Stimulated activated naive B cell treated with anti-CD40 and anti-IgM and Interleukin-4, amounts not matched to agents 10 μg/mL and 1 μg/mL and 100 μg/mL, for 72 hours (primary cell): ENCODE results near the gene SORT1.

Source experiments
- ATAC-seq, 2 donors: fragments of 150-1000 bp; cut with Tn5 transposase; replicated peaks; 2 replicates each; pipeline ENCODE4 v1.10.0; 2021; ENCODE audit warnings: moderate library complexity in 1 of 2
- DNase-seq: peaks from one replicate; pipeline ENCODE4 v3.0.0; 2021
- H3K27ac Mint-ChIP-seq: one replicate; pipeline ENCODE4 v1.8.0; 2022; ENCODE audit warnings: mild to moderate bottlenecking, mixed read lengths
- H3K27me3 Mint-ChIP-seq, 2 donors: one replicate each; pipeline ENCODE4 v1.8.0; 2022; ENCODE audit warnings: mixed read lengths in 2 of 2
- H3K36me3 Mint-ChIP-seq, 2 donors: one replicate each; pipeline ENCODE4 v1.8.0; 2022; ENCODE audit warnings: mixed read lengths in 2 of 2, mild to moderate bottlenecking in 1 of 2
- H3K4me1 Mint-ChIP-seq, 2 donors: one replicate each; pipeline ENCODE4 v1.8.0; 2022; ENCODE audit warnings: mixed read lengths in 2 of 2, mild to moderate bottlenecking in 1 of 2
- H3K4me3 Mint-ChIP-seq, 2 donors: one replicate each; pipeline ENCODE4 v1.8.0; 2022; ENCODE audit warnings: mild to moderate bottlenecking in 2 of 2, mixed read lengths in 2 of 2, moderate library complexity in 1 of 2
- H3K9me3 Mint-ChIP-seq, 2 donors: one replicate each; pipeline ENCODE4 v1.8.0; 2022; ENCODE audit warnings: mixed read lengths in 2 of 2, mild to moderate bottlenecking in 1 of 2

The SORT1 gene

DNA sequence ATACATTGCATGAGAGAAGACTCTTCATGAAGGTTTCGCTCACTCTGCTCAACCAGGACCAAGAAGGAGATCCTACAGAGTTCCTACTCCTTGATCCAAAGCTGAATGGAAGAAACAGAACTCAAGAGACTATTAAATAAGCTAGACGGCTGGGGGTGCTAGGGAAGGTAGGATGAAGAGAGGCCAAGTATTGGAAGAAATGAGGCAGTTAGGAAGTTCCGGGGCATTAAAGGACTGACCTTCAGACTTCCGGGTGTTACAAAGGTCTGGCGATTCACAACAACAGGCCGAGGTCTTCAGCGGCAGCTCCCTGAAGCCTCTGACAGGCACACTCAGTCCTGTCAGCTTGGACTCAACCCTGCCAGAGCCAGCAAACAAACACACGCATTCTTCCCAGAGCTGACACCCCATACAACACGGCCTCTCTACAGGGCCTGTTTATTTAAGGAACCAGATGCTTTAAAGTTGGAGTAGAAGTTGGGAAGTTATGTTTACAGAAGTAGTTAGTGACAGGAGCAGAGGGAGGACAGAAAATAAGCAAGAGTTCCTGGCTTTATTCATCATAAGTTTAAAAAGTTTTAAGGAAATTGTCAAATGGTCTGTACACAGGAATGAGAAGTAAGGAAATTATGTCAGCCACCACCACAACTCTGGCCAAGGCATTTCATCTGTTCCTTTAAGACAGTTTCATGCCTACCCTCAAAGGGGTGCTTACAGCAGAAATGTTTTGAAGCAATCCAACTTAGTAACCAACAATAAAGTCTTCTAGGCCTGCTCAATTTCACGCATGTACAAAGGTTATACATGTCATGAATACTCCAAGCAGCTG is 4.7 kb downstream of the SORT1 start:
- Mint-ChIP-seq H3K4me1 (peaks cover 40 to 62% of the 10 kb centered on the region in 2 donors), H3K27ac (no peak overlapping the region), H3K4me3 (no peak overlapping the region), H3K9me3 (no peaks in the 10 kb centered on the region), H3K36me3 (peaks cover 0 to 3% of the 10 kb centered on the region in 2 donors), H3K27me3 (peaks cover 52 to 70% of the 10 kb centered on the region in 2 donors)
- ATAC-seq (no peak), DNase-seq (no peak)

DNA sequence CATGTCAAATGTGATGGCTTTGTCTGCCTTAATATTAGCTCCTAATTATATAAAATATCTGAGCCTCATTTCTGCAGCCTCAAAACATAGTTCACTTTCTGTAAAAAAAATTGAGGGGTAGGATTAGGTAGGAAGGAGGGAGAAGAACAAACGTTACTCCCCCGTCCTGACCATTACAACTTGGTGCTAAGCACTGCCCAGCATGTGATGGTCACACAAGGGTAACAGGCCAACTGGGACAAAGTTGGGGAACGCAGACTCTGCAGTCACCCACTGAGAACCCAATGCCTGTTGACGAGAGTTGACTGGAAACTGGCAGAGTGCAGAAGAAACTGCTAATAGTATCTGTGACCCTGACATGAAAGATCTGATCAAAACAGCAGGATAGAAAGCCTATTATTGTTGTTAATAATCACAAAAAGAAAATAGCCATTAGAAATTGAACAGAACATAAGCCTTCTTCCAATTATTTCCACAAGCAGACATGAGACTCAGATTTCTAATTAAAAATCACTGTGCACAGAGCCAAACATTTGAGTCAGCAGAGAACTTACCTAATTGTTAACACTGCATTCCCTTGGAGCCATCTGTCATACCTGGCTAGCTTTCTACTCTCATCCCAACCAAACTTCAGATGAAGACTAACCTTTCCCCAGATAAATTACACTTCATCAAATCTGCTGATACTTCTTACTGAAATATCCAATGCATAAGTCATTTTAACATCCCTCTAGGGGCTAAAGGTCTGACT is 5.5 kb downstream of the SORT1 start:
- DNase-seq (no peak), ATAC-seq (peak; percentile 10 to 15)
- Mint-ChIP-seq H3K27me3 (peaks cover 56 to 73% of the 10 kb centered on the region in 2 donors), H3K4me1 (peaks cover 38 to 59% of the 10 kb centered on the region in 2 donors), H3K36me3 (peaks cover 0 to 3% of the 10 kb centered on the region in 2 donors), H3K4me3 (no peak overlapping the region), H3K9me3 (no peaks in the 10 kb centered on the region), H3K27ac (no peak overlapping the region)

DNA sequence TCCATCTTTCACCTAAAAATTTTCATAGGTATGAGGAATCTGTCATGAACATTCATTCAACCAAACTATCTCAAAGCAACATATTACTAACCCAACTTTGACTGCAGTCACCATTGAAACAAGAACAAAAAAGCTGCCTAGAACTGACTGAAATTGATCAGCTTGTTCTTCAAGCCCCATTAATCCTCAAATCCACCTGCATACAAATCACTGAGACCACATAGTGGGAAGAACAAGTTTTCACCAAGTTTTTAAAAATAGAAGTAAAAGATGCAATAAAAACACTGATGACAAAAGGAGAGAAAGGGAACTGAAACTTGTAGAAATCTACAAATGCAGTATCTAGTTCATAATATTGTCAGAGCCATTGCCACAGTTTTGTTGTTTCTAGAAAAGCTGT is 6.1 kb downstream of the SORT1 start:
- H3K4me3 Mint-ChIP-seq: peak overlapping the region in 1 of 2 donors; percentile 33
- peaks cover 56 to 71% of the 10 kb centered on the region in 2 donors for H3K27me3 Mint-ChIP-seq
- peak overlapping the region; percentile 47 for H3K27ac Mint-ChIP-seq
- ATAC-seq: peak; percentile 86 to 90
- no peak for DNase-seq
- peaks cover 33 to 54% of the 10 kb centered on the region in 2 donors for H3K4me1 Mint-ChIP-seq
- peaks cover 0 to 3% of the 10 kb centered on the region in 2 donors for H3K36me3 Mint-ChIP-seq
- H3K9me3 Mint-ChIP-seq: no peaks in the 10 kb centered on the region

DNA sequence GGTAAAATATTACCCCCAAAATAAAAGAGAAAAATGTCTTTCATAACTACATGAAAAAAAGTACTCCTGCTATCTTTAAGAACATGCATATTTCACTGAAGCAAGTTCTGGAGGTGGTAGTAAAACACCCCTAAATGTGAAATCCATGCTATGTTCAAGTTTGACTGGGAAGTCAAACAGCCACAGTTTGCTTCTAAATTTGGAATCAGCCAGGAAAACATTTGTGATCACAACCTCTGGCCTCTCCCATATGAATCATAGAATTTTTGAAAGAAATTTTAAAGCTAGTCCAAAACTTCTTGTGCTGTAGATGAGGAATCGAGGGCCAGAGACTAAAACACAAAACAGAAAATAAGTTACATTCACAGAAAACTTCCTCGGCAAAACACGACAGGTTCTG is 6.6 kb downstream of the SORT1 start:
- no peak for DNase-seq
- H3K4me1 Mint-ChIP-seq: peaks cover 30 to 49% of the 10 kb centered on the region in 2 donors
- peaks cover 55 to 71% of the 10 kb centered on the region in 2 donors for H3K27me3 Mint-ChIP-seq
- peaks cover 0 to 3% of the 10 kb centered on the region in 2 donors for H3K36me3 Mint-ChIP-seq
- no peaks in the 10 kb centered on the region for H3K9me3 Mint-ChIP-seq
- no peak overlapping the region for H3K27ac Mint-ChIP-seq
- ATAC-seq: no peak
- no peak overlapping the region for H3K4me3 Mint-ChIP-seq

DNA sequence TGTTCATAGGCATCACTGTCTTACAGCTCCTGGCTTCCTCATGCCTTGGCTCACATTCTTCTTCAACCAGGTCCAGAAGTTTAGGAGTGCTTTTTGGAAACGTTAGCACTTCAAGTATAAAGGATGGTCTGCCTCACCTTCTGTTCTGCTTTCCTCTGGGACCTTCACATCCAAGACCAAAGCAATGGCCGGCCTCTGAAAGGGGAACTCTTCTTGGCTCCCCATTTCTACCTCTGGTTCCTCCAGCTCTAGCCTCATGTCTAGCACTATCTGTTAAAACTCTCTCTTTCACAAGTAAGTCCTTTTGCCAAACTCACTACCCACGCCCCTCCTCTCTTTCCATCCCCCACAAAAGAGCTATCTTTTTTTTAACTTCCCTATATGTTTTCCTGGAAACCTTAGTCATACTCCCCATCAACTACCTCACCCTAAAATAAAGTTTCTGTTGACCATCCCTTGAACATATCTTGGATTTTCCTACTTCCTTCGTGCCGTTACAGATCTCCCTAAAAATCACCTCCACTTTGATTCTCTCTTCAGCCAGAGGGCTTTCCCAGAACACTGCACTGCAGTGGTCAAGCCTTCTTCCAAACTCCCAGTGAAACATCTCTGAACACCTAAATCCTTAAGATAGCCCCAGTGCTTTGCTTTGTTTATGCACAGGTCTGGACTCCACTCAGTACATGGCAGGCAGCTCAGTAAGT is 7.9 kb downstream of the SORT1 start:
- peaks cover 51 to 62% of the 10 kb centered on the region in 2 donors for H3K27me3 Mint-ChIP-seq
- DNase-seq (no peak), ATAC-seq (no peak)
- H3K27ac Mint-ChIP-seq: no peak overlapping the region
- peak overlapping the region in 1 of 2 donors; percentile 1 for H3K4me3 Mint-ChIP-seq
- H3K4me1 Mint-ChIP-seq: peaks cover 29 to 45% of the 10 kb centered on the region in 2 donors
- peaks cover 0 to 3% of the 10 kb centered on the region in 2 donors for H3K36me3 Mint-ChIP-seq
- no peaks in the 10 kb centered on the region for H3K9me3 Mint-ChIP-seq

DNA sequence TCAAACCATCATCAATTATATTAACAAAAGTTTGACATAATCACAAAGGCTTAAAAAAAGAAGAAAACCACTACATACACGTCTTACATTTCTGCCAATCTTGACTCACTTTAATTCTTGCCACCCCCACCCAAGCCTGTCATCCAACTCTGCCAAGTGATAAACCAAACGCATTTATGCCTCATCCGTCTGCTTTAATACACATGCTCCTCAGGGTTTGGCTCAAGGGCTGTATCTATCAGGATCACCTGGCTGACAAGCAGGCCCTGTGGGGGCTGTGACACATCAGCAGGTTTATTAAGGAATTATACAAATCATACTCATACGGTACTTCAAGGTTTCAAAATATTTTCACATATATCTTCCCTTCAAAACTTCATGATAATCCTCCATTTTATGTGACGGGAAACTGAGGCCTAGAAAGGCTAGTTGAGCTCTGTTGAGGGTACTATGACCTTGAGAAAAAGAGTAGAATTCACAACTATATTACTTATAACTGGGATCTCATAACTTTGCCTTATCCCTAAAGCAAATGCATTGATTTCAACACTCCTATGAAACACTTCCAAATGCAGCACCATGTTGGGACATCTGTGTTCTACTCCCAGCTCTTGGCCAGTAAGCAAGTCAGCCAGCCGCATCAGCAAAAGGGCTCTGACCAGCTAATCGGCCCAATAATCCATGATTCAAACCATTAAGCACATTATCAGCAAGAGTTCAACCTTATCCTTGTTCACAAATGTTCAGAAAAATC is 8.7 kb downstream of the SORT1 start:
- Mint-ChIP-seq H3K4me3 (no peak overlapping the region), H3K9me3 (no peaks in the 10 kb centered on the region), H3K36me3 (peaks cover 0 to 3% of the 10 kb centered on the region in 2 donors), H3K27ac (no peak overlapping the region), H3K27me3 (peaks cover 58 to 62% of the 10 kb centered on the region in 2 donors), H3K4me1 (peaks cover 29 to 45% of the 10 kb centered on the region in 2 donors)
- DNase-seq (no peak), ATAC-seq (no peak)

DNA sequence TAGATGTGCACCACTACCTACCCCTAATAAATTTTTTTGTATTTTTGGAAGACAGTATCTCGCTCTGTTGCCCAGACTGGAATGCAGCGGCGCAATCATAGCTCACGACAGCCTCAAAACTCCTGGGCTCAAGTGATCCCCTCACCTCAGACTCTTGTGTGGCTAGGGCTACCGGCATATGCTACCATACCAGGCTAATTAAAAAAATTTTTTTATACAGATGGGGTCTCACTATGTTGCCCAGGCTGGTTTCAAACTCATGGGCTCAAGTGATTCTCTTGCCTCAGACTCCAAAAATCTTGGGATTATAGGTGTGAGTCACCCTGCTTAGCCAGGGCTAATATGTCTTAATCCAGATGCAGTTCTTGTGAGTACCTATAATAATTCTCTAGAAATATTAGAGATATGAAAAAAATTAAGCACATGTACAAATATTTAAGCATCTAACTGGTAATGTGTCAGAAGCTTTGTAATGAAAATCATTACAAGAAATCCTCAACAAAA is 9.5 kb downstream of the SORT1 start:
- Mint-ChIP-seq H3K9me3 (no peaks in the 10 kb centered on the region), H3K27ac (no peak overlapping the region), H3K27me3 (peaks cover 57 to 60% of the 10 kb centered on the region in 2 donors), H3K4me1 (peaks cover 30 to 43% of the 10 kb centered on the region in 2 donors), H3K4me3 (no peak overlapping the region), H3K36me3 (peaks cover 0 to 3% of the 10 kb centered on the region in 2 donors)
- ATAC-seq (no peak), DNase-seq (no peak)

DNA sequence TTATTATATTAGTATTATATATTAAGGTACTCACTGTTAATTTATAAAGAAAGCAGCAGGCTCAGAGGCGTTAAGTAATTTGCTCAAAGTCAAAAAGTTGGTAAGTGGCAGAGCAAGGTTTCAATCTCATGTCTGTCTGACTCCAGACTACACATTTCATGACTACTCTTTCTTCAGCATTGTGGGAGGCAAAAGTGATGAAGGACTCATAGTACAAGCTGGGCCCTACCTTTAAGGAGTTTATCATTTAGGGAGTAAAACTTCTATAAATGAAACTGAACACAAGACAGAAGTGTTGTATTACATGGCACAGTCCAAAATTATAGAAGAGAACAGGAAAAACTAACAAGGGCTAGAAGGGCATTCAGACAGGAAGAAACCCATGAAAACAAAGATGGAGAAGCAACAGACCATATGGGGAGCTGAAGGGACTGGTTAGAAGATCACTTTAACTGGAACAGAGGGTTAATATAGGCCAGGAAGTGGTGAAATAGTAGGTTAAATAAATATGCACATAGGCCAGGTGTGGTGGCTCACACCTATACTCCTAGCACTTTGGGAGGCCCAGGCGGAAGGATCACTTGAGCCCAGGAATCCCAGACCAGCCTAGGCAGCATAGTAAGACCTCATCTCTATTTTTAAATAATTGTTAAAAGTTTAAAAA is 11.5 kb downstream of the SORT1 start:
- ATAC-seq (no peak), DNase-seq (no peak)
- peaks cover 15 to 22% of the 10 kb centered on the region in 2 donors for H3K4me1 Mint-ChIP-seq
- H3K27ac Mint-ChIP-seq: no peak overlapping the region
- no peaks in the 10 kb centered on the region for H3K9me3 Mint-ChIP-seq
- H3K36me3 Mint-ChIP-seq: peaks cover 0 to 3% of the 10 kb centered on the region in 2 donors
- H3K27me3 Mint-ChIP-seq: peaks cover 46 to 49% of the 10 kb centered on the region in 2 donors
- no peak overlapping the region for H3K4me3 Mint-ChIP-seq

DNA sequence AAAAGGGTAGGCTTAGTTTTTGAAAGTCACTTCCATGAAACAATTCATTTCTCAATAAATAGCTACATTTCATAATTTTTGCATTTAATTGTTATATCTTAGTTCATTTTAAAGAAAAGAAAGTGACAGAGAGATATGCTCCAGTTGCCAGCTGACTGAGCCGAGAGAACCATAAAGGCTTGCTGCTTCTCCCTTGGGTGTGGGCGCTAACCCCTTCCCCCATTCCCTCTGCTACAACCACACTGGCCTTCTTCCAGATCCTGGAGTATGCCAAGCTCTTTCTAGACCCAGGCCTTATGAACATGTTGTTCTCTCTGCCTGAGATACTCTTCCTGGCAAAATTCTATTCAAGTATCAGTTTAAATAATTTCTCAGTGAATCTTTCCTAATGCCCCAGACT is 12.3 kb downstream of the SORT1 start:
- Mint-ChIP-seq H3K27ac (no peak overlapping the region), H3K36me3 (peaks cover 0 to 3% of the 10 kb centered on the region in 2 donors), H3K27me3 (peaks cover 46 to 49% of the 10 kb centered on the region in 2 donors), H3K4me3 (no peak overlapping the region), H3K9me3 (no peaks in the 10 kb centered on the region), H3K4me1 (peaks cover 11 to 15% of the 10 kb centered on the region in 2 donors)
- ATAC-seq: no peak
- DNase-seq: no peak

DNA sequence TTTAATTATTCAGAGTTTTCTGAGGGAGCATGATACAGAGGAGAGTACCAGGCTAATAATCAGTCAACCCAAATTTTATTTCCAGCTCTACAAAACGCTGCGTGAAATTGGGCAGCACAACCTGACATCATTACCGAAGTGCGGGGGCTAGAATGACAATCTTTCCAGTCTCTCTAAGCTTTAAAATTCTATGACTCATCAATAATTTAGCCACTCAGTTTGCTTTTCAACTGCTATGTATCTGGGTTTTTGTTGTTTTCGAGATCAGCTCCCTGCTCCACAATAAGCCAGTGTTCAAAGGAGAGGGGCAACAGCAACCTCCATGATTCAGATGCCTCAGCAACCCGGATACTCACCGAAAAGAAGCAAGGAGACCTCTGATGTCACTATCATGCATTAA is 13.9 kb downstream of the SORT1 start:
- Mint-ChIP-seq H3K27ac (no peak overlapping the region), H3K36me3 (no peaks in the 10 kb centered on the region), H3K4me1 (peaks cover 0 to 2% of the 10 kb centered on the region in 2 donors), H3K4me3 (no peak overlapping the region), H3K9me3 (no peaks in the 10 kb centered on the region), H3K27me3 (peaks cover 32 to 34% of the 10 kb centered on the region in 2 donors)
- ATAC-seq: no peak
- no peak for DNase-seq

DNA sequence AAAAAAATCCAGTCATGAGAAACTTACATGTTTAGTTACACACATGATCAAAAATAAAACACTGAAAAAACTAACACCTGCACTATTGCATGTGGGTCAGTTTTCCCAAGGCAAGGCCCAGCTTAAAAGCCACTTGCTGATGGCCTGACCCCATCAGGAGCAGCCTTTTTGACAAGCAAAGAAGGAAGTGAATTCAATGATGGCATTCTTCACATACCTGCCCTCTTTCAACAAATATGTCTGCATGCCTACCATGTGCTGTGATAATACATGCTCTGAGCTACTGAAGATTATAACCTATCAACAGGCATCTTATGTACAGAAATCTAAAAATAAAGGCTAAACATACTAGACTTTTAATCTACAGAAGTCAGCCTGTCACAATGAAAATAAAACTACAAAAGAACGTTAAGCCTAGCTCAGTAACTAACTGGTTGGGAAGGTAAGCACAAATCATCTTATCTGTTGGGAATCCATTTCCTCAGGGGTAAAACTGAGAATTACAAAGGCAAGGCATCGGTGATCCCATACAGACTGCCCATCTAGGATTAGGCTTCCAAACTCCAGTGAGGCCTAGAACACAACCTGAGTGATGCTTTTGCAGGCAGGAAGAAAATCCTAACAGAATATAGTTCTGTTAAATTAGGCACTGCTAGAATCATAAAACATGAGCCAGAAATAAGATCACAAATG is 14.5 kb downstream of the SORT1 start:
- Mint-ChIP-seq H3K36me3 (no peaks in the 10 kb centered on the region), H3K27me3 (peaks cover 29 to 31% of the 10 kb centered on the region in 2 donors), H3K27ac (no peak overlapping the region), H3K9me3 (no peaks in the 10 kb centered on the region), H3K4me1 (peaks cover 0 to 2% of the 10 kb centered on the region in 2 donors), H3K4me3 (no peak overlapping the region)
- no peak for ATAC-seq
- no peak for DNase-seq

DNA sequence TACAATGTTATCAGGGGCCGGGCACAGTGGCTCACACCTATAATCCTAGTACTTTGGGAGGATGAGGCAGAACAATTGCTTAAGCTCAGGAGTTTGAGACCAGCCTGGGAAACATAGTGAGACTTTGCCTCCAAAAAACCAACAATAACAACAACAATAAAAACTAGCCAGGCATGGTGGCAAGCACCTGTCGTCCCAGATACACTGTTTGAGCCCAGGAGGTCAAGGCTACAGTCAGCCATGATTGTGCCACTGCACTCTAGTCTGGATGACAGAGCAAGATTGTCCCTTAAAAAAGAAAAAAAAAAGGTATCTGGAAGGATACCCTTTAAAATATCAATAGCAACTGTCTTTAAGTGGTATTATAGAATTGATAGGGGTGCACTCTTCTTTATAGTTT is 16.1 kb downstream of the SORT1 start:
- no peak for ATAC-seq
- no peak overlapping the region for H3K27ac Mint-ChIP-seq
- peaks cover 0 to 2% of the 10 kb centered on the region in 2 donors for H3K4me1 Mint-ChIP-seq
- H3K9me3 Mint-ChIP-seq: no peaks in the 10 kb centered on the region
- no peak for DNase-seq
- peaks cover 19 to 20% of the 10 kb centered on the region in 2 donors for H3K27me3 Mint-ChIP-seq
- no peak overlapping the region for H3K4me3 Mint-ChIP-seq
- H3K36me3 Mint-ChIP-seq: no peaks in the 10 kb centered on the region

DNA sequence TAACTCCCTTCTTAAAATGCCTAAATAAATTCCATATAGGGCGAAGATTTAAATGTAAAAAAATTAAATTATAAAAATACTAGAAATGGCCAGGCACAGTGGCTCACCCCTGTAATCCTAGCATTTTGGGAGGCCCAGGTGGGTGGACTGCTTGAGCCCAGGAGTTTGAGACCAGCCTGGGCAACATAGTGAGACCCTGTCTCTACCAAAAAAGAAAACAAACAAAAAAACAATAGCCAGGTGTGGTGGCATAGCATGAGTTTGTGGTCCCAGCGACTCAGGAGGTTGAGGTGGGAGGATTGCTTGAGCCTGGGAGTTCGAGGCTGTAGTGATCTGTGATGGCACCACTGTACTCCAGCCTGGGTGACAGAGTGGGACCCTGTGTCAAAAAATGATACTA is 17.8 kb downstream of the SORT1 start:
- H3K4me1 Mint-ChIP-seq: peaks cover 0 to 2% of the 10 kb centered on the region in 2 donors
- DNase-seq (no peak), ATAC-seq (no peak)
- H3K27ac Mint-ChIP-seq: no peak overlapping the region
- H3K9me3 Mint-ChIP-seq: no peaks in the 10 kb centered on the region
- no peak overlapping the region for H3K4me3 Mint-ChIP-seq
- H3K36me3 Mint-ChIP-seq: no peaks in the 10 kb centered on the region
- peaks cover 11 to 17% of the 10 kb centered on the region in 2 donors for H3K27me3 Mint-ChIP-seq
